PC-9 (cell line): Measurements from ENCODE around the gene KRTAP5-5. TPM values are rescaled to one million over a fixed set of nuclear protein-coding genes. Genes with fewer than 3 reads are reported as not detected.

ENCODE experiments used
- BruUV-seq: library from RNA; stranded (reverse); fragments of 400-500 nt; replicated peaks from 2 replicates; lab custom pipeline; 2021; lab: Mats Ljungman, UMichigan
- CTCF ChIA-PET: fragments of 300-600 bp; sonication (Branson Sonifier 250); formaldehyde crosslinking; loops from one replicate; lab custom pipeline; 2022; ENCODE audit warnings: antibody characterized with exemption; lab: Charles Lee
- POLR2A ChIA-PET: fragments of 300-600 bp; sonication (Branson Sonifier 250); formaldehyde crosslinking; loops from one replicate; lab custom pipeline; 2022; ENCODE audit warnings: antibody characterized with exemption; ENCODE audit not compliant: unreplicated experiment; lab: Charles Lee
- DNase-seq, 2 experiments: peaks; one replicate each; pipeline versions ENCODE4 v3.0.0 to v3.0.0-alpha.2; 2015 to 2022; ENCODE audit warnings: mixed read lengths in 1 of 2
- H2AFZ ChIP-seq: fragments of 200-600 bp; sonication (generic); 2 replicates; pipeline ENCODE4 v1.8.1; 2017; ENCODE audit warnings: antibody characterized with exemption
- H3F3A ChIP-seq: fragments of 200-600 bp; sonication (generic); 2 replicates; pipeline ENCODE4 v1.8.1; 2017; ENCODE audit warnings: antibody characterized with exemption, mild to moderate bottlenecking, low read depth; ENCODE audit not compliant: insufficient read depth
- H3K27ac ChIP-seq: fragments of 200-600 bp; sonication (generic); 2 replicates; pipeline ENCODE4 v1.6.1; 2016; ENCODE audit warnings: mixed run types
- H3K27me3 ChIP-seq: fragments of 200-600 bp; sonication (generic); 2 replicates; pipeline ENCODE4 v1.6.1; 2016; ENCODE audit warnings: low read depth, mixed run types; ENCODE audit not compliant: insufficient read depth
- H3K36me3 ChIP-seq: fragments of 200-600 bp; sonication (generic); 2 replicates; pipeline ENCODE4 v1.6.1; 2016; ENCODE audit warnings: low read depth, mixed run types
- H3K4me1 ChIP-seq: fragments of 200-600 bp; sonication (generic); replicated peaks from 2 replicates; pipeline ENCODE4 v1.6.1; 2016; ENCODE audit warnings: mixed run types; ENCODE audit not compliant: insufficient read depth
- H3K4me2 ChIP-seq: fragments of 200-600 bp; sonication (generic); 2 replicates; pipeline ENCODE4 v1.6.1; 2017; ENCODE audit warnings: mixed run types
- H3K4me3 ChIP-seq: fragments of 200-600 bp; sonication (generic); 2 replicates; pipeline ENCODE4 v1.6.1; 2016; ENCODE audit warnings: mixed run types
- H3K79me2 ChIP-seq: fragments of 200-600 bp; sonication (generic); 2 replicates; pipeline ENCODE4 v1.6.1; 2017; ENCODE audit warnings: low read depth, mixed run types
- H3K9me2 ChIP-seq: fragments of 200-600 bp; sonication (generic); 2 replicates; pipeline ENCODE4 v1.8.1; 2017; ENCODE audit warnings: mild to moderate bottlenecking; ENCODE audit not compliant: insufficient read depth
- H3K9me3 ChIP-seq: fragments of 200-600 bp; sonication (generic); 2 replicates; pipeline ENCODE4 v1.8.1; 2016; ENCODE audit warnings: low read depth; ENCODE audit not compliant: insufficient read depth
- H4K20me1 ChIP-seq: fragments of 200-600 bp; sonication (generic); 2 replicates; pipeline ENCODE4 v1.8.1; 2017; ENCODE audit not compliant: insufficient read depth
- EZH2 ChIP-seq: fragments of 200-600 bp; sonication (generic); IDR thresholded peaks from 2 replicates; pipeline ENCODE4 v1.8.0; 2017; ENCODE audit warnings: antibody characterized with exemption, low read depth
- intact Hi-C: fragments of 100-400 bp; cut with micrococcal nuclease; formaldehyde crosslinking; loops from one replicate; pipeline ENCODE4 v1.10.0; 2022; ENCODE audit not compliant: unreplicated experiment
- total RNA-seq: library from RNA; stranded (reverse); gene quantifications from 2 replicates; pipeline ENCODE4 v1.2.3, GENCODE V29; 2021
- TF ChIP-seq, protein P1 (sequence below): fragments of 200-600 bp; sonication (generic); conservative IDR thresholded peaks from 2 replicates; pipeline ENCODE4 v1.6.1; 2017; ENCODE audit warnings: mixed run types, antibody characterized with exemption, mild to moderate bottlenecking, moderate library complexity

The KRTAP5-5 gene
- total RNA-seq, 1 experiment from 2014 or later, result not detected

DNA sequence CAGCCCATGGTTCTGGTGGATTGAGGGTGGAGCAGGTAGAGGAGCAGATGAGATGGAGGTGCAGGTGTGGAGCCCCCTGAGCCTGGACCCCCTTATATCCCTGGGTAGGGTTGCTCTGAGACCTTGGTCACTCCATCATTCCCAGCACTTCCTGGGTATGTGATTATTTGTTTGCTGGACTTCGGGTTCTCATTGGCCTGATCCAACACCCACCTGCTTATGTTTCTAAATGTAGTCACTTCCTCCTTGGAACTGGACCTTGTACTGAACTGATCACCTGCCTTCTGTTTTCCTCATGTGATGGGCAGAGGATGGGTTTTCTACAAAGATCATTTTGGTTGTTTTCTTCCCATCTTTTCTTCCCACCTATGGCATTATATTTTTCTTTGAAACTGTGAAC lies 7.5 kb upstream of the KRTAP5-5 start, which contains the start of gene KRTAP5-4:
TSS of gene KRTAP5-4 (minus strand) at position 53 of the 400 bp plus-strand sequence. CDS start at position 8, 45 bp downstream.
- no TSS peak for BruUV-seq
- Histone ChIP-seq H3K4me1 (no peaks in the 10 kb centered on the region), H3K79me2 (no peaks in the 10 kb centered on the region), H3K36me3 (no peaks in the 10 kb centered on the region), H3K27ac (no peak within 1 kb of the TSS), H2AFZ (no peak within 1 kb of the TSS), H3K9me3 (no peaks in the 10 kb centered on the region), H3K4me3 (no peak within 1 kb of the TSS), H3K9me2 (no peaks in the 10 kb centered on the region), H3K27me3 (peaks cover 65% of the 10 kb centered on the region), H4K20me1 (no peaks in the 10 kb centered on the region), H3K4me2 (no peak within 1 kb of the TSS), H3F3A (no peaks in the 10 kb centered on the region)
- DNase-seq, result no peak
- CTCF ChIA-PET, result no interaction called here
- TF ChIP-seq EZH2, result no peak
- TF ChIP-seq, protein P1, sequence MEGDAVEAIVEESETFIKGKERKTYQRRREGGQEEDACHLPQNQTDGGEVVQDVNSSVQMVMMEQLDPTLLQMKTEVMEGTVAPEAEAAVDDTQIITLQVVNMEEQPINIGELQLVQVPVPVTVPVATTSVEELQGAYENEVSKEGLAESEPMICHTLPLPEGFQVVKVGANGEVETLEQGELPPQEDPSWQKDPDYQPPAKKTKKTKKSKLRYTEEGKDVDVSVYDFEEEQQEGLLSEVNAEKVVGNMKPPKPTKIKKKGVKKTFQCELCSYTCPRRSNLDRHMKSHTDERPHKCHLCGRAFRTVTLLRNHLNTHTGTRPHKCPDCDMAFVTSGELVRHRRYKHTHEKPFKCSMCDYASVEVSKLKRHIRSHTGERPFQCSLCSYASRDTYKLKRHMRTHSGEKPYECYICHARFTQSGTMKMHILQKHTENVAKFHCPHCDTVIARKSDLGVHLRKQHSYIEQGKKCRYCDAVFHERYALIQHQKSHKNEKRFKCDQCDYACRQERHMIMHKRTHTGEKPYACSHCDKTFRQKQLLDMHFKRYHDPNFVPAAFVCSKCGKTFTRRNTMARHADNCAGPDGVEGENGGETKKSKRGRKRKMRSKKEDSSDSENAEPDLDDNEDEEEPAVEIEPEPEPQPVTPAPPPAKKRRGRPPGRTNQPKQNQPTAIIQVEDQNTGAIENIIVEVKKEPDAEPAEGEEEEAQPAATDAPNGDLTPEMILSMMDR, result no peak
- intact Hi-C loops, result no loop called here
- POLR2A ChIA-PET, result no interaction called here

DNA sequence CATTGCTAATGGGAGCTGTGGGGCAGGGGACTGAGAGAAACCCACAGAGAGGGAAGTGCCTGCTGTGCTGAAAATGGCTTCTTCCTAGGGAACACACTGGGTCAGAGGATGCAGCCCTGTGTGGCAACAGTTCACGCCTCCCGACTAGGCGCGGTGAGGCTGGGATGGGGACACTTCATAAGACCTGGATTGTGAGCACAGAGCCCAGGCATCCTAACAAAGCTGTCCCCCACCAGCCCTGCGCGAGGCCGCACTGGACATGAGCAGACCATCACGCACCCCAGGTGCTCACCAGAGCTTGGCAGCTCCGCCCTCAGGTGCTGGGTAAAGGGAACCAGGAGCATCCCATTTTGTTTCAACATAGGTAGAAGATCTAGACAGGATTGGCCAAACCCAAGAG lies 5.9 kb upstream of the KRTAP5-5 start:
- ChIA-PET CTCF (no interaction called here), POLR2A (no interaction called here)
- Histone ChIP-seq H3K9me3 (no peaks in the 10 kb centered on the region), H3K4me2 (no peak overlapping the region), H3K36me3 (no peaks in the 10 kb centered on the region), H3F3A (no peaks in the 10 kb centered on the region), H3K27ac (no peak overlapping the region), H2AFZ (no peak overlapping the region), H4K20me1 (no peaks in the 10 kb centered on the region), H3K27me3 (peaks cover 62% of the 10 kb centered on the region), H3K79me2 (no peaks in the 10 kb centered on the region), H3K9me2 (no peaks in the 10 kb centered on the region), H3K4me1 (no peaks in the 10 kb centered on the region), H3K4me3 (no peak overlapping the region)
- BruUV-seq, result no TSS peak
- TF ChIP-seq, protein P1, result no peak
- TF ChIP-seq EZH2, result no peak
- DNase-seq, result no peak
- intact Hi-C loops, result no loop called here

DNA sequence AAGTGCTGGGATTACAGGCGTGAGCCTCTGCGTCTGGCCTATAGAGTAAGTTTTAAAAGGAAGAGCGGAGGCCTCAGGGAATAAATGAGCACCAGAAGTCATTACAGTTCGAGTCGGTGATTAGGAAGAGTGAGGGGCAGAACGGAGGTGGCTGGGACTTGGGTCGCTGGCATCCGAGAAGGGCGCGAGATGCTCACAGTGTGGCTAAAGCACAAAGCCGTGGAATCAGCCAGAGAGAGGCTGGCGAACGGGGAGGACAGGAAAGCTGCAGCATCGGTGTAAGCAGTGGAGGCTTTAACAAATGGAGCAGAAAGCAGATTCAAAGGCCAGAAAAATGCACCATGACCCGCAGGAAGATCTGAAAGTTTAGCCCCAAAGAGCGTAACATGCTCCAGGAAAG lies 5.0 kb upstream of the KRTAP5-5 start:
- Histone ChIP-seq H3K4me1 (no peaks in the 10 kb centered on the region), H3K9me3 (no peaks in the 10 kb centered on the region), H2AFZ (no peak overlapping the region), H3K4me3 (no peak overlapping the region), H3F3A (no peaks in the 10 kb centered on the region), H4K20me1 (no peaks in the 10 kb centered on the region), H3K4me2 (no peak overlapping the region), H3K79me2 (no peaks in the 10 kb centered on the region), H3K9me2 (no peaks in the 10 kb centered on the region), H3K27ac (no peak overlapping the region), H3K36me3 (no peaks in the 10 kb centered on the region), H3K27me3 (peaks cover 58% of the 10 kb centered on the region)
- BruUV-seq, result no TSS peak
- ChIA-PET POLR2A (no interaction called here), CTCF (no interaction called here)
- intact Hi-C loops, result loop anchor here (5.0 kb wide), 1 partner anchor 77 kb away; no protein-coding TSS in a partner anchor
- DNase-seq, result no peak
- TF ChIP-seq, protein P1, result no peak
- no peak for TF ChIP-seq EZH2
